ENCODE measurements around the gene RPTOR.

Gene RPTOR

DNA sequence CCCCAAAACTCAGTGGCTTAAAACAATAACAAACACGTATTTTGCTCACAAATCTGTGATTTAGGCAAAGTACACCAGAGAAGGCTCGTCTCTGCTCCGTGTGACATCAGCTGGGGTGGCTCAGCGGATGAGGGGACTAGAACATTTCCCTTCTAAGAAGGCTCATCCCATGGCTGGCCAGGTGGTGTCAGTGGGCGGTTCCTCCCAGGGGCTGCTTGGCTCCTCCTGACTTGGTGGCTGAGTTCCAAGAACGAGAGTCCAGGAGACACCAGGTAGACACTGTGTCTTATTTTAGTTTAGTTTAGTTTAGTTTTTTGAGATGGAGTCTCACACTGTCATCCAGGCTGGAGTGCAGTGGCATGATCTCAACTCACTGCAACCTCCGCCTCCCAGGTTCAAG lies 441.4 kb downstream of the RPTOR start:
- DNase-seq (ENCODE audit: low spot score) = no peak

DNA sequence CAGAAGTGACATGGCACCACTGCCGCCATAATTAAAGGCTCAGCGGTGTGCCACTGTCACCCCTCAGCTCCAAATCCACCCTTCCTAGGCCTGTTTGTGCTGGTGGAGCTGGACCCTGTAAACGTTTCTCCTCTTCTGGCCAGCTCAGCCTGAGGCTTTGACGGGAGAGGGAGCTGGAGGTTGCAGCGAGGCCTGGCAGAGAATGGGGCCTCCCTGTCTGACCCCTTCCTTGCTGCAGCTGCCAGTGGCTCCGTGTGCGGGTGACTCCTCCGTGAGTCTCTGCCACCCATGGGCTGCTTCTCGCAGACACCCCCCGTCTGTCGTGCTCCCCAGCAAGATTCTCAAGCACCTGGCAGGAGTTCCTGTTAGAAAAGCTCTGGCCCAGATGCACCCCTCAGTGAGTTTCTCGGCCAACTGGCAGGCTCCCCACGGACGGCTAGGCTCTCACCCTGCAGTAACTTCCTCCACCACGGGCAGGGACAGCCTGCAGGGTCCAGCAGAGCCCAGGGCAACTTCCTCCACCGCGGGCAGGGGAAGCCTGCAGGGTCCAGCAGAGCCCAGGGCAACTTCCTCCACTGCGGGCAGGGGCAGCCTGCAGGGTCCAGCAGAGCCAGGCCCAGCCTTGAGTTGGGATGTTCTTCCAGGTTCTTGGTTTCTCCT lies 442.3 kb downstream of the RPTOR start:
- DNase-seq (ENCODE audit: low spot score) = no peak

DNA sequence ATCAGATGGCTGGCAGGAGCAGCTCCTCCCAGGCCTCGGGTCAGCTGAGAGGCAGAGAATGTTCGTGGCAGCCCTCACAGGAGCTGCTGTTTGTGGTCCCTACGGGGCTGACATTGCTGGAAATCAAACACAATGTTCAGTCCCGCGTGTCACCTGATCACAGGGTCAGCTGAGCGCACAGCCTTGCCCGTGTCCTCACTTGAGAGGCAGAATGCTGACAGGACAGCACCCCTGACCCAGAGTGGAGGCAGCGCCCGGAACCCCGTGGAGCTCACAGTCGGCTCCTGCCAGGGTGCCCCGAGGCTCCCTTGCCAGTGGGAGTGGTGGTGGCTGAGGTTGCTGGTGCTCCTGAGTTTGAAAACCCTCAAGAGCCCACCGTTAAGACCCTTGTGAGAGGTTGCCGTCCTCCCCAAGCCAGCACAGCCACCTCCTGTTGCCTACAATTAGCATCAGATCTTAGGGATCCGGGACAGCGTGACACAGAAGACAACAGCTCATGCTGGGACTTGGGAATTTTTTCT lies 443.4 kb downstream of the RPTOR start:
- no peak for DNase-seq (ENCODE audit: low spot score)

DNA sequence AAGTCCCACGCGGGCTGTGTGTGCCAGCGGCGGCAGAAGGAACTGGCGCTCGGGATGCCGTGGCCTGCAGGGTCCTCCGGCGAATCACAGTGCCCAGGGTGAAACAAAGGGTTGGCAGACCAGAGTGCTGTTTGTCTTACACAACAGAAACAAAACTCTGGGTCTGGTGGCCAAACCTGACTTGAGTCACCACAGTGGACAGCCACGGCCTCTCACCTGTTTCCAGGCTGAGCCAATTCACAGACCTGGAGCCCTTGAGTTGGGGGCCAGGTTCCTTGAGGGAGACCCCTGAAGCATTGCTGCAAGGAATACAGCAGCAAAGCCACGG lies 444.9 kb downstream of the RPTOR start:
- no peak for DNase-seq (ENCODE audit: low spot score)

DNA sequence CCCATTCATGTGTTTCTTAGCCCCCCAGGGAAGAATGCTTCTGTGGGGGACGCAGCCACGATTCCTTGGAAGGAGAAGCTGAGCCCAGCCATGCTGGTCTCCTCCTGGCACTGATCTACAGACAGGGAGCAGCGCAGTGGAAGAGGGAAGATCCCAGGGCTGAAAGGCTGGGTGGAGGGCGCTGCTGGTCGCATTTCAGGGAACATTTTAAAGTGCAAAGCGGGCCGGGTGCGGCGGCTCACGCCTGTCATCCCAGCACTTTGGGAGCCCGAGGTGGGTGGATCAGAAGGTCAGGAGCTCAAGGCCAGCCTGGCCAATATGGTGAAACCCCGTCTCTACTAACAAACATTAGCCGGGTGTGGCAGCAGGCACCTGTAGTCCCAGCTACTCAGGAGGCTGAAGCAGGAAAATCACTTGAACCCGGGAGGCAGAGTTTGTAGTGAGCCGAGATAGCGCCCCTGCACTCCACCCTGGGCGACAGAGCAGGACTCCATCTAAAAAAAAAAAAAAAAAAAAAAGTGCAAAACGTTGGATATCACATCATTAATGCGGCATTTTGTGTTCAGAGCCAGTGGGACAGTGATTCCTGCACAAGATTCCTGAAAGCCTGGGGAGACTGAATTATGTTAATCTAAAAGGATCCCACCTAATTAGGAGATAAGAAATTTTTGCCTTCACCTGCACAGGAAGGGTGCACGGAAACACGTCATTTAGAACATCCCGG lies 446.4 kb downstream of the RPTOR start:
- DNase-seq (ENCODE audit: low spot score) = no peak

DNA sequence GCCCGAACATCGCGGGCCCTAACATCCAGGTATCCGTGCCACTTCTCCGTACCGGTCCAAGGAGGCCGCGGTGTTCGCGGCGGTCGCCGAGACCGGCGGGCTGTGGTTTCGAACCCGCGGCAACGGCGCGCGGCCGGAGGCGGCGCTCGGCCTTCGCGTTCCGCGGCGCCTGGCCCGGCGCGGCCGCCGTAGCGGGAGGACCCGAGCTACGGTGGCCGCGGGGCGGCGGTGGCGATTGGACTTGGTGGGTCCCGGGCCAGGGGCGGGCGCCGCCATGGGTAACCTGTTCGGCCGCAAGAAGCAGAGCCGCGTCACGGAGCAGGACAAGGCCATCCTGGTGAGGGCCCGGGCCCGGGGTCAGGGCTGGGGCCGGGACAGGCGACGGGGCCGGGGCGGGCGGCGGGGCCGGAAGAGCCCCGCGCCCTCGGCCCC lies 447.0 kb downstream of the RPTOR start, which contains the start of gene CHMP6:
CHMP6 (plus strand) TSS at position 197 of the 432 bp plus-strand sequence; CDS start at position 275, 78 bp downstream.
- DNase-seq (ENCODE audit: low spot score) = peak; percentile 96

DNA sequence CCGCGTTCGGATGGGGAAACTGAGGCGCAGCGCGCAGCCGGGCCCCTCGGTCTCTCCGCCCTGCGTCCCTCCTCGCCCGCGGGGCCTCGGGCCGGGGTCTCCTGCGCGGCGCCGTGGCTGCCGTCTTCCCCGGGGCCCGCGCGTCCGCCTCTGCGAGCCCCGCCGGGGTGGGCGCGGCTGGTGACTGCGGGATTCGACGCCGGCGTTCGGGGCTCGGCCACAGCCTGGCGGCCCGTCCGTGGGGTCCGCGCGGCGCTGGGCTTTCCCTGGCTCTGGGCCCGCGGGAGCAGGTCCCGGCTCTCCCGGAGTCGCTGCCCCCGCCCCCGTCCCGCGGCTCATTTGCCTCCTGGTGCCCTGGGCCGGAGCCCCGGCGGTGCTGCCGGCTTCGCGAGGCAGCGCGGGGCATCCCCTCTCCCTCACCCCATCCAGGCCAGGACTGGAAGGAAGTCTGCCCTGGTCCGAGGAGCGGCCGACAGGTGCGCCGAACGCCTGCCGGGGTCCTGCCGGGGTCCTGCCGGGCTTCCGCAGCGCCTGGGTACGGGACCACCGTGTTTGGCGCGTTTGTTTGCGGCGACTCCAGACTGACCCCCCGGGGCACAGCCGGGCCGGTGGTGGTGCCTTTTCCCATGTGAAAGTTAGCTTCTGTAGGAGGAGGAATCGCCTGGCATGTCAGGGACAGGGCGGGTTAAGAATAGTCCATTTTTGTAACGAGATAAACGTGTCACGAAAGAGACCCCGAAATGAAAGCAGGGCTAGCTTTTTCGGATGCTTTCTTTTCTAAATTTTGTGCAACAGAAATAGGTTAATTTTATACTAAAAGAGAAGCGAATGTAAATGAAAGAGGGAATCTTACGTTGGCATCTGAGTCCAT lies 447.7 kb downstream of the RPTOR start:
- DNase-seq (ENCODE audit: low spot score) = peak; percentile 73

DNA sequence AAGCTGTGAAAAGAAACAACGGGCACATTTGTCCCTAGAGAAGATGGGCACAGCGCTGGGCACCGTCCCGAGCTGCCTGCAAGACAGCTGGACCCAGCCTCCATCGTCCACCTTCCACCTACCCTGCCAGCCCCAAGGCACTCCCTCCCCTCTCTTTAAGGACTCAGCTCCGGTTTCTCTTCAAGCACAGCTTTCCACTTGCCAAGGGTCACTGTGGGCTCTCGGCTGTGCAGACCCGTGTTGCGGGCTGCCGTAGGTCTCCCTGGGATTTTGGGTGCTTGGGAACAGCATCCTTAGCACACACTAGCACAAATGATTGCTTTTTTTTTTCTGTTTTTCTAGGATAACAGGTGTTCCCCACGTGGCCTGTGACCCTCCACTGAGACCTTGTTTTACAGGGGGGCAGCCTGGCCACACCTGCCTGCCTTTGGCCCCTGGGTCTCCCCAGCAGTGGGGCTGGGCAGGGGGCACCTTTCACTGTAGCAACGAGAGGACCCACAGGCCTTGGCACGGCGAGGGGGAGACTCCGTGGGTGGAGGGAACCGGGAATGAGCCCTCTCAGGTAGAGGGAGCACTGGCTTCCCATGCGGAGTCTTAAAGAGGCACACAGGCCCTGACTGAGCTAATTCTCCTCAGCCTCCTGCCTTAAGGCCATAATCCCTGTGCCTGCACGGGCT lies 448.4 kb downstream of the RPTOR start:
- DNase-seq (ENCODE audit: low spot score) = no peak

DNA sequence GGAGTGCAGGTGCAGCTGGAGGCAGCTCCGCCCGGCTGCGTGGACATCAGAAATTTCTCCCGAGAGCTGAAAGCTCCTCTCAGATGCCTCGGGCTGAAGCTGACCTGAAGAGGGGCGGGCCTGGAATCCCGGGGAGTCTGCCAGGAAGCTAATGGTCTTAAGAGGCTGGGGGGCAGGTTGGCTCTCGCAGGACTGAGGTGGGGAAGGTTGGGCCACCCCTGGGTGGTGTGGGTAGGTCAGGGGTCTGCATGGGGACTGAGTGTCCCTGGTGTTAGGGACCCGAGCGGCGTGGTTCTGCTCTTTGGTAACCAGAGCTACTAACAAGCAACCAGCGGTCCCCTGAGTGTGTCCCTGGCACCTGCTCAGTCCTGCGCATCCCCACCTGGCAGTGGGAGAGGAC lies 450.5 kb downstream of the RPTOR start:
- DNase-seq (ENCODE audit: low spot score) = no peak

DNA sequence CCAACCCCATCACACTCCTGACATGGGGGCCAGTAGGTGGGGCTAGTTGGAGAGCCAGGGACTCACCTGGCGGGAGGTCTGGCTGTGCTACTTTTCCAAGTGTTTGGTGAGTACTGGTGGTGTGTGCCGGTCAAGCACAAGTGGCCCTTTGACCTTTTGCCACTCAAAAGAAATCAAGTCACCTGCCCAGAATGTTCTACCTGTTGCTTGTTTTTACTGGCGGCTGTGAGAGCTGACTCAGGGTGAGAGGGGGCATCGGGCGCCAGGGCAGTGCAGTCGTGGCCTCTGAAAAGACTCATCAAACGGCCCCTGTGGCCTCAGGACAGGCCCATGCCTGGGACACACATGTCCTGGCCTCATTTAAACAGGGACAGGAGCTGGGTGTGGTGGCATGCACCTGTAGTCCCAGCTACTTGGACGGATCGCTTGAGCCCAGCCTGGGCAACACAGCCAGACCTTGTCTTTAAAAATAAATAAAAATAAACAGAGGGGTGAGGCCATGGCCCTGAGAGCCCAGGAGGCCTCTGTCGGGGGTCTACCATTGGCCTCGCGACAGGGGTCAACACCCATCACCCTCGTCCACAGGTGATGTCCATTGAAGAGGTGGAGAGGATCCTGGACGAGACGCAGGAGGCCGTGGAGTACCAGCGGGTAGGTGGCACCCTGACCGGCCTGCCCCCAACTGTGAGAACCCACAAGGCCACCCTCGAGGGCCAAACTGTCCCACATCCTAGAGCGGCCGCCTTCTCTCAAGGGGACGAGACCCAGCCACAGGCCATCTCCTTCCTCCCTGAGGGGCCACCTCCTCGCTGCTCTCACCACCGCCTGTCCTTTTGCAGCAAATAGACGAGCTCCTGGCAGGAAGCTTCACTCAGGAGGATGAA lies 452.0 kb downstream of the RPTOR start:
- no peak for DNase-seq (ENCODE audit: low spot score)

DNA sequence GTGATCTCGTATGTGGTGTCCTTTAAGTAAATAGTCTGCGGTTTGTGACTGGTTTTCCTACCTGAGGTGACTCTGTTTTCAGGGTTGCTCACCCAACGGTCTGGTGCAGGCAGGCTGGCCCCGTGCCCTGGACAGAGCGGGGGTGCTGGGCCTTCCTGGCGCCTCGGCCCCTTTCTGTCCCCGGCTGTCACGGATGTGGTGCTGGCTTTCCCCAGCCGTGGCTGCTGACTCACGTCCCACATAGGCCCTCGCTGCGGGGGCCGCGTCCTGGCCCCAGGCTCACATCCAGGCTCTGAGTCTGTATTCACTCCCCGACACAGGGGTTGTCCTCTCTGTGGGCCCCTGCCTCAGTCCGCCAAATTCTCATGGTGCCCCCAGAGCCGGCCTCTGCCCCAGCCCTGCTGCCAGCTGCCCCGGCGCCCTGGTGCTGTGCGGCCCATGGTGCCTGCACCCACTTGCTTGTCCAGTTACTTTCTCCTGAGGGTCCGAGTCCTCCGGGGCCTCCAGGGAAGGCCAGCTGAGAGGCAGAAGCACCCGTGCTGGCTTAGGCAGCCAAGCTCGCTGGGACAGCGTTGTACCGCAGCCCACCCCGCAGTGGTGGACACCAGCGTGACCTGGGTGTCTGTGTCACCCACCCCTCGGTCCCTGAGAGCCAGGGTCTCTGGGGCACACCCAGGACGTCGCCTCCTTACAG lies 452.9 kb downstream of the RPTOR start:
- DNase-seq (ENCODE audit: low spot score) = no peak

DNA sequence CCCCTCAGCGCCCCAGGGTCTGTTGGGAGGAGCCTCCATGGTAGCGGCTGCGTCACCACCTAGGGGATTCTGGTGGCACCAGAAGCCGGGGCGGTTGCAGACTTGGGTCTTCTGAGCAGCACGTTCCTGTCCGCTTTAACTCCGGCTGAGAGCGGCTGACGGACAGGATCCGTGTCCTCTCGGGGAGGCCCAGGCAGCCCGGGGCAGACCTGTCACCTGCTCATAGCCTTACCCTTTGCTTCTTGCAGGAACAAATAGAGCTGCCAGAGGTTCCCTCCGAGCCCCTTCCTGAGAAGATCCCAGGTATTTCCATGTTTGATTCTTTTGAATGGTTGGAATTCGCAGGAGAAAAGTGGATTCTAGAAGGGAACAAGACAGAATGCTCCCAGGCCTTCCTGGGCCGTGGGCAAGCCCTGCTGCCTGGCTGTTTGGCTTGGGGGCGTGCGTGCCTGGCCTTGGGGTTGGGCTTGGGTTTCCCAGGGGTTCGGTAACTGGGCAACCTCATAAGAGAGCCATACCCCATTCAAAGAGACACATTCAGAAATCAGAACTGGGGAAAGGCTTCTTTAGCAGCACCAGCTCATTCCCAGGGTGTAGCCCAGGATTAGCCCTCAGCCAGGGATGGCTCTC lies 453.6 kb downstream of the RPTOR start:
- no peak for DNase-seq (ENCODE audit: low spot score)

DNA sequence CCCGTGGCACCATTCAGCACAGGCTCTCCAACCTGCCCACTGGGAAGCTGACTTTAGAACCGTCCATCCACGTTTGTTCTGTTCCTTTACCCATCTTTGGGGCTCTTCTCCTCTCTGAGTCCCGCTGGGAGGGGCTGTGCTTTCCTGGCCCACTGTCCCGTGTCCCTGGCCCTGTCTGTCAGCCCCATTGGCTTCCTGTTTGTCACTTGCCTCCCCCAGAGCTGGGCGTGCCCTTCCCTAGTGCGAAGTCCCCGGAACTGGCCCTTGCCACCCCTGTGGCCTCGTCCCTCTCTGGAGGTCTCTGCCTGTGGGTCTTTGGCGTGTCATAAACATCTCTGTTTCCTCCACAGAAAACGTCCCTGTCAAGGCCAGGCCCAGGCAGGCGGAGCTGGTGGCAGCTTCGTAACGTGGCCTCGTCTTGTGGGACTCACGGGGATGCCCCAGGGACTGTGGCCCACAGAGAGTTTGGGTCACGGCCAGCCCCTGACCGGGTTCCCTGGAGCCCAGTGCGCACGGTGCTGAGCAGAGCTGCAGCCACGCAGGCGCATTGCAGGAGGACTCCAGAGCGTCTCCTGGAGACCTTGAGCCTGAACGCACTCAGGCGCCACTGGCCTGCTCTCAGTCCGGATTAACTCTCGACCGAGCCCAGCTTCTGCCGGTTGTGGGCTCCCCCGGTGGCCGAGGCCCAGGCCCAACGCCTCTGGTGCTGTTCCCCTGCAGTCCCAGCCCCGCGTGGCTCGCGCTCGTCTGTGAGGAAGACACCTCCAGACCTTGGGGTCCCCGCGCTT lies 454.3 kb downstream of the RPTOR start:
- DNase-seq (ENCODE audit: low spot score) = no peak

DNA sequence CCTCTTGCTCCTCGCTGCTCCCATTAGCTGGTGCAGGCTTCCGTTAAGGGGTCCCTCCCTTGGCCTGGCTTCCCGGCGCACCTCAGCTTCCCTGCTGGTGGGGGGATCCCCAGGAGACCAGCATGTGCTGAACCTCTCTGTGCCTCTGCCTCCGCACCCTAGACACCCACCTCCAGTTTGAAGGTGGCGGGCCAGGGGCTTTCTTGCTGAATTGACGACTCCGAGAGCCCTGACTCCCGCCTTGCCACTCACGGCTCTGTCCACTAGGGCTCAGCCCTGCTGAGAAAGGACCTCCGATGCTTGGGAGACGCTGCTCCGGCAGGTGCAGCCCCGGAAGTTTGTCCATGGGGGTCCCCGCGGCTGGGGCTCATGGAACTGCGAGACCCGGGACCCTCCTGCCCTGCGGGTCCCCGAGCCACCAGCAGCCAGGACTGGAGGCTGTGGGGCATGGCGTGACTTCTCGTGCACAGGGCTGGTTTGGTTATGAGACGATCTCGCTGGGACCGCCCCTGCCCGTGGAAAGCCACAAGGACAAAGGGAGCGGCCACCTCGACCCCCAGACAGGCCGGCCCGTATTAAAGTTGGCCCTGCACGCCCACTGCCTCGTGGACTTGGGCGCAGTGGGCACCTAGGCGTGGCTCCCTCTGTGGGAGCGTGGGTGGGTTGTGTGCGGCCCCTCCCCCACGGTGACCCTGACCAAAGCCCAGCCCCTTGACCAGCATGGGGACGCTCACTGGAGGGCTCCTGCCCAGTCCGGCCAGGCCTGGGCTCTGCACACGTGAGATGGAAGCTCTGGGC lies 455.1 kb downstream of the RPTOR start:
- no peak for DNase-seq (ENCODE audit: low spot score)

DNA sequence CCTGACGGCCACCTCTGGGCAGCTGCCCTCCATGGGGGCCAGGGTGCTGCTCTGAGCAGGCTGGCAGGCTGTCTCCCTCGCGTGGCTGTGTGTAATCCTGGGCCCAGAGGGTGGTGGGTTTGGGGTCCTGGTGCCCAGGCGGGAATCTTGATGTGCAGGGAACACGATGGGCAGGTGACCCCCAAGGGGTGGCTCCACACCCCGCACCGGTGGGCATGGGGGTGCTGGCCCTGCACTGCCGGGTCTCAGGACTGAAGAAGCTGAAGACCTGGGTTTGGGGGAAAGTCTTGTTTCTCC lies 455.6 kb downstream of the RPTOR start:
- no peak for DNase-seq (ENCODE audit: low spot score)

DNA sequence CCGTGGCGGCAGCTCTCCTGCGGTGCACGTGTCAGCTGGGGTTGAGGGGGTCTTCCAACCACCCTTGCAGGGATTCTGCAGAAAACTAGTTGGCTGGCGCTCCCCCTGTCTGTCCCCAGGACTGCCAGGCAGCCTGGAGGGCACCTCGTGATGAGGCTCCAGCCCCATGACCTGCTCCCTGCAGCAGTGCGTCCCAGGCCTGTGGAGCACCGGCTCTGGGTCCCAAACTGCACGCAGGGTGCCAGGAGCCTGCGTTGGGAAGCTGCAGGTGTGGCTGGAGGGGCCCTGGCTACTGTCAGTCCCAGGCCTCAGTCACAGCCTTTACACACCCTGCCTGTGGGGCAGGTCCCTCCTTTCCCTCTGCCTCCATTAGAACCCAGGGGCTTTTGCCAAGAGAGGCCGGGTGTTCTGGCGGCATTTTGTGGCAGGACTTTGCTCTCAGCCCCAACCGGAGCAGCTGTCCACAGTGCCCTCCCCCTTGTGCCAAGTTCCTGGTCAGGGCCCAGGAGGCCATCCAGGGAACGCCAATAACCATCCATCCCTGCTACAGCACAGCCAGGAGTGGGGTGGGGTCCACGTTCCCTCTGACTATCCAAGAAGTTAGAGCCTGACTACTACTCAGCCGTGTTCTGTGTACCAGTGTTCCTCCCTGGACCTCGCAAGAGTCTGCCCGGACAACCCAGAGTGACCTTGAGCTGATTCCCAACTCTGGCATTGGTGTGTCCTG lies 456.2 kb downstream of the RPTOR start:
- DNase-seq (ENCODE audit: low spot score) = no peak

DNA sequence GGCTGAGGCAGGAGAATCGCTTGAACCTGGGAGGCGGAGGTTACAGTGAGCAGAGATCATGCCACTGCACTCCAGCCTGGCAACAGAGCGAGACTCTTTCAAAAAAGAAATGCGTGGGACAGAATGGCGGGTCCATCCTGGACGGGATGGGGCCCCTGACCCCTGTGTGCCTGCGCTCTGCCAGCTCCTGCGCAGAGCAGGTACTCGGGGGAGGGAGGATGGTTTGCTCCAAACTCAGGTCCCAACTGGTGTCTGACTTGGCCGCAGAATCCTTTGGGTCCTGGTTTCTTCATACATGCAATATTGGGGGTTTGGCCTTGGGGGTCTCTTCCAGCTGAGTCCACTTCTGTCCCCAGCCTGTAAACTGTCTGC lies 457.4 kb downstream of the RPTOR start:
- no peak for DNase-seq (ENCODE audit: low spot score)
